ENCODE data around the gene LITAF.

LITAF gene

DNA sequence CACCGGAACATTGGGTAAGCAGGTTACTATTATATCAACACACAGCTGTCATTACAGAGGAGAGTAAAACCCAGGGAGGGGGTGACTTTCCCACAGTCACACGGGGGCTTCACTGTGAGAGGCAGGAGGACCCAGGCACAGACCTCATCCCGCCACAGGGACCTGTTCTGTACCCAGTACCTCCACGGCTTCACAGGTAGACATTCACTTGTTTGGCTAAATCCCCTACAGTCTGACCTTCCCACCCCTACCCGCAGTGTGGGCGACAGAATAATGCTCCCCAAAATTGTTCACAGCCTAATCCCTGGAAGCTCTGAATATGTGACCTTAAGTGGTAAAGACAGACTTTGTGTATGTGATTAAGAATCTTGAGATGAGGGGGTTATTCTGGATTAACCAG lies 16.5 kb downstream of the LITAF start:
- DNase-seq (ENCODE audit: low read depth in 1 of 2, low spot score in 1 of 2), result no peak
- no peaks in the 10 kb centered on the region for H3K27me3 ChIP-seq (ENCODE audit: insufficient read depth, poor library complexity, severe bottlenecking)
- no peak for TF ChIP-seq SPI1 (IDR thresholded peaks at IDR 0.05; ENCODE audit: borderline replicate concordance, low read depth)
- no peak for TF ChIP-seq POLR2AphosphoS5 (IDR thresholded peaks at IDR 0.05; ENCODE audit: low read depth)
- TF ChIP-seq GABPA (IDR thresholded peaks at IDR 0.05; ENCODE audit: low read depth), result no peak
- TF ChIP-seq, protein P1, sequence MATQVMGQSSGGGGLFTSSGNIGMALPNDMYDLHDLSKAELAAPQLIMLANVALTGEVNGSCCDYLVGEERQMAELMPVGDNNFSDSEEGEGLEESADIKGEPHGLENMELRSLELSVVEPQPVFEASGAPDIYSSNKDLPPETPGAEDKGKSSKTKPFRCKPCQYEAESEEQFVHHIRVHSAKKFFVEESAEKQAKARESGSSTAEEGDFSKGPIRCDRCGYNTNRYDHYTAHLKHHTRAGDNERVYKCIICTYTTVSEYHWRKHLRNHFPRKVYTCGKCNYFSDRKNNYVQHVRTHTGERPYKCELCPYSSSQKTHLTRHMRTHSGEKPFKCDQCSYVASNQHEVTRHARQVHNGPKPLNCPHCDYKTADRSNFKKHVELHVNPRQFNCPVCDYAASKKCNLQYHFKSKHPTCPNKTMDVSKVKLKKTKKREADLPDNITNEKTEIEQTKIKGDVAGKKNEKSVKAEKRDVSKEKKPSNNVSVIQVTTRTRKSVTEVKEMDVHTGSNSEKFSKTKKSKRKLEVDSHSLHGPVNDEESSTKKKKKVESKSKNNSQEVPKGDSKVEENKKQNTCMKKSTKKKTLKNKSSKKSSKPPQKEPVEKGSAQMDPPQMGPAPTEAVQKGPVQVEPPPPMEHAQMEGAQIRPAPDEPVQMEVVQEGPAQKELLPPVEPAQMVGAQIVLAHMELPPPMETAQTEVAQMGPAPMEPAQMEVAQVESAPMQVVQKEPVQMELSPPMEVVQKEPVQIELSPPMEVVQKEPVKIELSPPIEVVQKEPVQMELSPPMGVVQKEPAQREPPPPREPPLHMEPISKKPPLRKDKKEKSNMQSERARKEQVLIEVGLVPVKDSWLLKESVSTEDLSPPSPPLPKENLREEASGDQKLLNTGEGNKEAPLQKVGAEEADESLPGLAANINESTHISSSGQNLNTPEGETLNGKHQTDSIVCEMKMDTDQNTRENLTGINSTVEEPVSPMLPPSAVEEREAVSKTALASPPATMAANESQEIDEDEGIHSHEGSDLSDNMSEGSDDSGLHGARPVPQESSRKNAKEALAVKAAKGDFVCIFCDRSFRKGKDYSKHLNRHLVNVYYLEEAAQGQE (IDR thresholded peaks at IDR 0.05; ENCODE audit: insufficient replicate concordance, low read depth), result no peak
- TF ChIP-seq CTCF (IDR thresholded peaks at IDR 0.05; ENCODE audit: insufficient read depth, low read length), result no peak
- no peak overlapping the region for H3K27ac ChIP-seq (replicated peaks)
- no peak overlapping the region for H3K4me3 ChIP-seq (replicated peaks; ENCODE audit: insufficient read depth, low read length)

- DNase-seq (ENCODE audit: low read depth in 1 of 2, low spot score in 1 of 2), result no peak
- Histone ChIP-seq H3K27ac (replicated peaks) (no peak overlapping the region), H3K4me3 (replicated peaks; ENCODE audit: insufficient read depth, low read length) (no peak overlapping the region), H3K27me3 (ENCODE audit: insufficient read depth, poor library complexity, severe bottlenecking) (no peaks in the 10 kb centered on the region)
- TF ChIP-seq, protein P1 (IDR thresholded peaks at IDR 0.05; ENCODE audit: insufficient replicate concordance, low read depth), result no peak
- TF ChIP-seq SPI1 (IDR thresholded peaks at IDR 0.05; ENCODE audit: borderline replicate concordance, low read depth) (no peak), POLR2AphosphoS5 (IDR thresholded peaks at IDR 0.05; ENCODE audit: low read depth) (no peak), CTCF (IDR thresholded peaks at IDR 0.05; ENCODE audit: insufficient read depth, low read length) (no peak), GABPA (IDR thresholded peaks at IDR 0.05; ENCODE audit: low read depth) (no peak)
Observed at GRCh38 chr16:11566398-11566797, 20.3 kb downstream of the LITAF start.

GRCh38 chr16:11565665-11566064 lies 21.1 kb downstream of the LITAF start:
- Histone ChIP-seq H3K27ac (replicated peaks) (no peak overlapping the region), H3K27me3 (ENCODE audit: insufficient read depth, poor library complexity, severe bottlenecking) (no peaks in the 10 kb centered on the region), H3K4me3 (replicated peaks; ENCODE audit: insufficient read depth, low read length) (no peak overlapping the region)
- no peak for DNase-seq (ENCODE audit: low read depth in 1 of 2, low spot score in 1 of 2)
- no peak for TF ChIP-seq POLR2AphosphoS5 (IDR thresholded peaks at IDR 0.05; ENCODE audit: low read depth)
- TF ChIP-seq CTCF (IDR thresholded peaks at IDR 0.05; ENCODE audit: insufficient read depth, low read length), result no peak
- TF ChIP-seq SPI1 (IDR thresholded peaks at IDR 0.05; ENCODE audit: borderline replicate concordance, low read depth), result no peak
- no peak for TF ChIP-seq GABPA (IDR thresholded peaks at IDR 0.05; ENCODE audit: low read depth)
- TF ChIP-seq, protein P1 (IDR thresholded peaks at IDR 0.05; ENCODE audit: insufficient replicate concordance, low read depth), result no peak
